Trophoblast cell (in vitro differentiated cells and primary cell): ENCODE results near the gene NFKB2.
A peak's percentile ranks its signal among the peaks of the same experiment; 100 is the strongest.

Experiments
- DNase-seq, 2 donors: peaks; one replicate each; pipeline ENCODE4 v3.0.0-alpha.2; 2016
- H2AFZ ChIP-seq: 2 replicates; pipeline ENCODE4 v1.6.1; 2013; ENCODE audit warnings: low read length, moderate library complexity, mild to moderate bottlenecking; ENCODE audit not compliant: insufficient read depth, poor library complexity
- H2AK5ac ChIP-seq: 2 replicates; pipeline ENCODE4 v1.6.1; 2013; ENCODE audit warnings: mild to moderate bottlenecking, low read length
- H2BK120ac ChIP-seq: 2 replicates; pipeline ENCODE4 v1.6.1; 2013; ENCODE audit warnings: low read length, mild to moderate bottlenecking, moderate library complexity; ENCODE audit not compliant: insufficient read depth, poor library complexity
- H2BK12ac ChIP-seq: 2 replicates; pipeline ENCODE4 v1.6.1; 2013; ENCODE audit warnings: mild to moderate bottlenecking, low read length, moderate library complexity
- H2BK5ac ChIP-seq: 2 replicates; pipeline ENCODE4 v1.6.1; 2013; ENCODE audit warnings: low read length, low read depth, moderate library complexity, mild to moderate bottlenecking; ENCODE audit not compliant: poor library complexity
- H3K14ac ChIP-seq: 2 replicates; pipeline ENCODE4 v1.6.1; 2013; ENCODE audit warnings: mild to moderate bottlenecking, low read length
- H3K18ac ChIP-seq: 2 replicates; pipeline ENCODE4 v1.6.1; 2013; ENCODE audit warnings: mild to moderate bottlenecking, low read length
- H3K23ac ChIP-seq: 2 replicates; pipeline ENCODE4 v1.6.1; 2013; ENCODE audit warnings: low read length
- H3K27ac ChIP-seq: 2 replicates; pipeline ENCODE4 v1.5.1; 2013; ENCODE audit warnings: low read depth, mild to moderate bottlenecking, inconsistent platforms, low read length, moderate library complexity
- H3K27me3 ChIP-seq: 2 replicates; pipeline ENCODE4 v1.6.1; 2013; ENCODE audit warnings: inconsistent platforms, mild to moderate bottlenecking, low read length, moderate library complexity; ENCODE audit not compliant: insufficient read depth
- H3K36me3 ChIP-seq, 2 experiments: 1 replicate in 1 of 2; 2 replicates in 1 of 2; pipeline ENCODE4 v1.6.1; 2013; ENCODE audit warnings: low read length in 2 of 2, mild to moderate bottlenecking in 2 of 2, moderate library complexity in 1 of 2; ENCODE audit not compliant: insufficient read depth in 2 of 2, control insufficient read depth in 1 of 2
- H3K4ac ChIP-seq: 2 replicates; pipeline ENCODE4 v1.6.1; 2013; ENCODE audit warnings: low read depth, mild to moderate bottlenecking, low read length, moderate library complexity
- H3K4me1 ChIP-seq, 2 experiments: 1 replicate in 1 of 2; 2 replicates in 1 of 2; pipeline ENCODE4 v1.6.1; 2013; ENCODE audit warnings: low read length in 2 of 2, mild to moderate bottlenecking in 2 of 2, moderate library complexity in 1 of 2; ENCODE audit not compliant: insufficient read depth in 2 of 2, control insufficient read depth in 1 of 2
- H3K4me2 ChIP-seq: 2 replicates; pipeline ENCODE4 v1.6.1; 2013; ENCODE audit warnings: inconsistent platforms, mild to moderate bottlenecking, low read length, moderate library complexity
- H3K4me3 ChIP-seq: 2 replicates; pipeline ENCODE4 v1.5.1; 2013; ENCODE audit warnings: mild to moderate bottlenecking, low read depth, low read length, inconsistent platforms
- H3K79me1 ChIP-seq: one replicate; pipeline ENCODE4 v1.6.1; 2013; ENCODE audit warnings: low read length
- H3K79me2 ChIP-seq: 2 replicates; pipeline ENCODE4 v1.6.1; 2013; ENCODE audit warnings: low read length, mild to moderate bottlenecking; ENCODE audit not compliant: control insufficient read depth, insufficient read depth, poor library complexity
- H3K9ac ChIP-seq: 2 replicates; pipeline ENCODE4 v1.6.1; 2013; ENCODE audit warnings: mild to moderate bottlenecking, low read length
- H3K9me3 ChIP-seq: 2 replicates; pipeline ENCODE4 v1.6.1; 2013; ENCODE audit warnings: low read depth, mild to moderate bottlenecking, control low read depth, inconsistent platforms, low read length; ENCODE audit not compliant: insufficient read depth
- H4K12ac ChIP-seq: 2 replicates; pipeline ENCODE4 v1.6.1; 2013; ENCODE audit warnings: low read depth, mild to moderate bottlenecking, low read length, moderate library complexity
- H4K8ac ChIP-seq: 2 replicates; pipeline ENCODE4 v1.6.1; 2013; ENCODE audit warnings: low read depth, mild to moderate bottlenecking, low read length, moderate library complexity
- H4K91ac ChIP-seq: one replicate; pipeline ENCODE4 v1.6.1; 2013; ENCODE audit warnings: low read depth, mild to moderate bottlenecking, low read length, moderate library complexity
- WGBS: extraction: QIAGEN DNeasy Blood & Tissue Kit; methylation state at CpG from one replicate; pipeline ENCODE4 v1.1.7; 2013; ENCODE audit warnings: missing lambda C conversion rate; ENCODE audit not compliant: insufficient read length, insufficient coverage; ENCODE audit errors: extremely low coverage; 5-methylcytosine and 5-hydroxymethylcytosine counted together

The NFKB2 gene

DNA sequence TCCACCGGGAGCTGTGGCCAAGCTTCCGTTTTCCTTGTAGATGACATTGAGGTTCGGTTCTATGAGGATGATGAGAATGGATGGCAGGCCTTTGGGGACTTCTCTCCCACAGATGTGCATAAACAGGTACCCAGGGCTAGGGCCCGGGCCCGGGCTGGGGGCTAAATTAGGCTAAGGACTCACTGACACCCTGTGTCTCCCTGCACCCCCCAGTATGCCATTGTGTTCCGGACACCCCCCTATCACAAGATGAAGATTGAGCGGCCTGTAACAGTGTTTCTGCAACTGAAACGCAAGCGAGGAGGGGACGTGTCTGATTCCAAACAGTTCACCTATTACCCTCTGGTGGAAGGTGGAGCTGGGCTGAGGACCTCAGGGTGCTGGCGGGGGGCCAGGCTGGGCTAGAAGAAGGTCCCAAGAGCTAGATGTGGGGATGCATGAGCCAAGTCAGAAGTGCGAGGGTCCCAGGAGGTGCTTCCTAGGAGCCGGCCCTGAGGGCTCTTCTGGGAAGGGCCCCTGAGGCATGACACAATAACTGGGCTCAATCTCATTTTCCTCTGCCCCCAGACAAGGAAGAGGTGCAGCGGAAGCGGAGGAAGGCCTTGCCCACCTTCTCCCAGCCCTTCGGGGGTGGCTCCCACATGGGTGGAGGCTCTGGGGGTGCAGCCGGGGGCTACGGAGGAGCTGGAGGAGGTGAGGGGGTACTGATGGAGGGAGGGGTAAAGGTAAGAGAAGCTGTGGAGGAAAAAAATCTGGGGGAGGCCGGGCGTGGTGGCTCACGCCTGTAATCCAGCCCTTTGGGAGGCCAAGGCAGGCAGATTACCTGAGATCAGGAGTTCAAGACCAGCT is 2.9 kb downstream of the NFKB2 start:
- Histone ChIP-seq H3K79me1 (peaks cover 25% of the 10 kb centered on the region), H2AK5ac (no peak overlapping the region), H3K4me2 (no peak overlapping the region), H2BK12ac (no peak overlapping the region), H3K4ac (no peak overlapping the region), H3K79me2 (peaks cover 8% of the 10 kb centered on the region), H3K4me3 (no peak overlapping the region), H3K4me1 (peaks cover 36 to 37% of the 10 kb centered on the region in 2 experiments), H2BK5ac (no peak overlapping the region), H2BK120ac (no peak overlapping the region), H4K8ac (no peak overlapping the region), H3K9me3 (peaks cover 3% of the 10 kb centered on the region), H3K36me3 (peaks cover 29 to 30% of the 10 kb centered on the region in 2 experiments), H3K23ac (no peak overlapping the region), H2AFZ (no peak overlapping the region), H3K14ac (no peak overlapping the region), H3K27ac (no peak overlapping the region), H3K18ac (no peak overlapping the region), H3K27me3 (no peaks in the 10 kb centered on the region), H3K9ac (no peak overlapping the region), H4K12ac (no peak overlapping the region), H4K91ac (no peak overlapping the region)
- DNase-seq: no peak
- WGBS: no CpG with 5 or more reads among the region's 21 CpGs

GRCh38 chr10:102399217-102400021 is 3.9 kb downstream of the NFKB2 start:
- peak; percentile 85 to 93 for DNase-seq
- peak overlapping the region; percentile 25 for H2BK120ac ChIP-seq
- peaks cover 29 to 30% of the 10 kb centered on the region in 2 experiments for H3K36me3 ChIP-seq
- peak overlapping the region; percentile 80 for H2BK12ac ChIP-seq
- H3K4me1 ChIP-seq: peaks cover 36 to 37% of the 10 kb centered on the region in 2 experiments
- peaks cover 23% of the 10 kb centered on the region for H3K79me1 ChIP-seq
- H4K91ac ChIP-seq: peak overlapping the region; percentile 63
- H3K4me2 ChIP-seq: peak overlapping the region; percentile 82
- peaks cover 8% of the 10 kb centered on the region for H3K79me2 ChIP-seq
- H2AK5ac ChIP-seq: peak overlapping the region; percentile 38
- H4K8ac ChIP-seq: peak overlapping the region; percentile 30
- peak overlapping the region; percentile 39 for H4K12ac ChIP-seq
- H3K14ac ChIP-seq: peak overlapping the region; percentile 41
- peak overlapping the region; percentile 62 for H3K9ac ChIP-seq
- peak overlapping the region; percentile 38 for H3K27ac ChIP-seq
- H2BK5ac ChIP-seq: peak overlapping the region; percentile 51
- peaks cover 3% of the 10 kb centered on the region for H3K9me3 ChIP-seq
- peak overlapping the region; percentile 10 for H3K4ac ChIP-seq
- H3K18ac ChIP-seq: peak overlapping the region; percentile 54
- peak overlapping the region; percentile 70 for H2AFZ ChIP-seq
- H3K27me3 ChIP-seq: no peaks in the 10 kb centered on the region
- peak overlapping the region; percentile 69 for H3K4me3 ChIP-seq
- WGBS: no CpG with 5 or more reads among the region's 72 CpGs
- no peak overlapping the region for H3K23ac ChIP-seq

DNA sequence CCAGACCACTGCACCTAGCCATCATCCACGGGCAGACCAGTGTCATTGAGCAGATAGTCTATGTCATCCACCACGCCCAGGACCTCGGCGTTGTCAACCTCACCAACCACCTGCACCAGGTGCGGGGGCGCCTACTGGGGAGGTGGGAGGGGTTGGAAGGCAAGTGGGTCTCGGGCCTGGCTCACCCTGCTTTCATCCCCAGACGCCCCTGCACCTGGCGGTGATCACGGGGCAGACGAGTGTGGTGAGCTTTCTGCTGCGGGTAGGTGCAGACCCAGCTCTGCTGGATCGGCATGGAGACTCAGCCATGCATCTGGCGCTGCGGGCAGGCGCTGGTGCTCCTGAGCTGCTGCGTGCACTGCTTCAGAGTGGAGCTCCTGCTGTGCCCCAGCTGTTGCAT is 4.6 kb downstream of the NFKB2 start:
- peak overlapping the region; percentile 38 for H2AK5ac ChIP-seq
- DNase-seq: no peak
- peaks cover 8% of the 10 kb centered on the region for H3K79me2 ChIP-seq
- H3K23ac ChIP-seq: no peak overlapping the region
- H3K9ac ChIP-seq: no peak overlapping the region
- H3K18ac ChIP-seq: peak overlapping the region; percentile 43
- H3K27me3 ChIP-seq: no peaks in the 10 kb centered on the region
- peaks cover 3% of the 10 kb centered on the region for H3K9me3 ChIP-seq
- H4K12ac ChIP-seq: peak overlapping the region; percentile 22
- no peak overlapping the region for H3K27ac ChIP-seq
- H3K4me1 ChIP-seq: peaks cover 33 to 34% of the 10 kb centered on the region in 2 experiments
- no peak overlapping the region for H2BK120ac ChIP-seq
- H2AFZ ChIP-seq: peak overlapping the region; percentile 19
- H4K91ac ChIP-seq: peak overlapping the region; percentile 53
- H3K36me3 ChIP-seq: peaks cover 29 to 30% of the 10 kb centered on the region in 2 experiments
- H3K4ac ChIP-seq: peak overlapping the region; percentile 3
- H3K4me2 ChIP-seq: no peak overlapping the region
- H3K4me3 ChIP-seq: no peak overlapping the region
- no peak overlapping the region for H2BK5ac ChIP-seq
- no CpG with 5 or more reads among the region's 17 CpGs for WGBS
- H2BK12ac ChIP-seq: peak overlapping the region; percentile 80
- H3K79me1 ChIP-seq: peaks cover 22% of the 10 kb centered on the region
- H3K14ac ChIP-seq: peak overlapping the region; percentile 41
- peak overlapping the region; percentile 30 for H4K8ac ChIP-seq

DNA sequence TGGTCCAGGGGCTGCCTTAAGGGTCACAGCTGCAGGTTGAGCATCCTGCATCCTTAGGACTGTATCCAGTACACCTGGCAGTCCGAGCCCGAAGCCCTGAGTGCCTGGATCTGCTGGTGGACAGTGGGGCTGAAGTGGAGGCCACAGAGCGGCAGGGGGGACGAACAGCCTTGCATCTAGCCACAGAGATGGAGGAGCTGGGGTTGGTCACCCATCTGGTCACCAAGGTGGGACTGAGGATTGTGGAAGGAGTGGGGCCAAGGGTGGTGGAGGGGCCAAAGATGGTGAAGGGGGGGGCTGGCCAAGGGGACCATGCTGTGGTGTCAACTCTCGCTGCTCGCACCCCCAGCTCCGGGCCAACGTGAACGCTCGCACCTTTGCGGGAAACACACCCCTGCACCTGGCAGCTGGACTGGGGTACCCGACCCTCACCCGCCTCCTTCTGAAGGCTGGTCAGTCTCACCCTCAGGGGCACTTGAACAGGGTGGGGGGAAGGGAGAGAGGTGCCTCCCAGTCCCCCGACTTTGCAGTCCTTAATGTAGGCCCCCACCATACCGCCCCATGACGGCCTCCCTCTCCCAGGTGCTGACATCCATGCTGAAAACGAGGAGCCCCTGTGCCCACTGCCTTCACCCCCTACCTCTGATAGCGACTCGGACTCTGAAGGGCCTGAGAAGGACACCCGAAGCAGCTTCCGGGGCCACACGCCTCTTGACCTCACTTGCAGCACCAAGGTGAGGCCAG is 5.3 kb downstream of the NFKB2 start:
- Histone ChIP-seq H3K79me2 (peaks cover 5% of the 10 kb centered on the region), H4K91ac (peak overlapping the region; percentile 53), H4K12ac (no peak overlapping the region), H2AK5ac (peak overlapping the region; percentile 40), H3K27ac (no peak overlapping the region), H3K36me3 (peaks cover 29 to 30% of the 10 kb centered on the region in 2 experiments), H2BK12ac (peak overlapping the region; percentile 93), H2BK5ac (no peak overlapping the region), H3K4ac (no peak overlapping the region), H3K4me1 (peaks cover 33 to 34% of the 10 kb centered on the region in 2 experiments), H3K23ac (no peak overlapping the region), H2BK120ac (peak overlapping the region; percentile 78), H3K14ac (peak overlapping the region; percentile 10), H3K79me1 (peaks cover 19% of the 10 kb centered on the region), H4K8ac (no peak overlapping the region), H3K9ac (no peak overlapping the region), H3K4me2 (no peak overlapping the region), H2AFZ (no peak overlapping the region), H3K4me3 (no peak overlapping the region), H3K27me3 (no peaks in the 10 kb centered on the region), H3K18ac (peak overlapping the region; percentile 22), H3K9me3 (peaks cover 3% of the 10 kb centered on the region)
- WGBS: no CpG with 5 or more reads among the region's 22 CpGs
- no peak for DNase-seq
